ENCODE results near the gene MRPS15. TPM values are rescaled to one million over a fixed set of nuclear protein-coding genes. Genes with fewer than 3 reads are reported as not detected.

Gene MRPS15
- total RNA-seq, result 87.2 and 89.7 TPM in 2 replicates

GRCh38 chr1:36463803-36464604, at the start of gene MRPS15:
Gene MRPS15, minus strand, starts transcription at chr1:36464384. Its CDS starts 109 bp downstream, at chr1:36464275.

DNA sequence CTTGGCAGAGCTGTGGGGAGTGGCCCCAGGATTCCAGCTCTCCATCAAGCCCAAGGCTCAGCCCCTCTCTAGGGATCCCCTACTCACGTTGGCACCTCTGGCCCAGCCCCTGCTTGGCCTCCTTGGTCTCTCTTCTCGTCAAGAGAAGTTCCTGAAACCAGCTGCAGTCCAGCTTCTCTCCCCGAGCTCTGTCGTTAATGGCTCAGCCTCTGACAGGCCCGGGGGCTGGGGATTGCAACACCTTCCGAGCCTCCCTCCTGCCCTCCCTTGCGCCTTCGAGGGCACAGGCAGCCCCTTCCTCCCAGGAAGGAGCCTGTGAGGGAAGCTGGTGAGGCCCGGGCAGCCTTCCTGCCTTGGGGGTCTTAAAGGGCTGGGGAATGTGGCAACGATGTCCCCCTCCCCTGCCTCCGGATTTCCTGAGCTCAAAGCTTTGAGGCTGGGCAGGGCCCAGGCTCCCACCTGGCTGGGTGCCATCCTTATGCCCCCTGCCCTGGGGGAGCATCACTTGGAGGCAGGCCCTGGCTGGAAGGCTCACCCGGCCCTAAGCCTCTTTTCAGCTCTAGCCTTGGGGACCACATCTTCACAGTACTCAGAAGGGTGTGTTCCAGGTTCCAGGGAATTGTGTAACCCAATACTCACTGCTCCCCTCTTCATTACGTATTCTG, 18.7 kb upstream of the MRPS15 start, which contains the start of gene CSF3R:
Gene CSF3R (minus strand): TSS at position 190 of the 665 bp plus-strand sequence. CDS start 3,417 bp downstream, outside the sequence.

DNA sequence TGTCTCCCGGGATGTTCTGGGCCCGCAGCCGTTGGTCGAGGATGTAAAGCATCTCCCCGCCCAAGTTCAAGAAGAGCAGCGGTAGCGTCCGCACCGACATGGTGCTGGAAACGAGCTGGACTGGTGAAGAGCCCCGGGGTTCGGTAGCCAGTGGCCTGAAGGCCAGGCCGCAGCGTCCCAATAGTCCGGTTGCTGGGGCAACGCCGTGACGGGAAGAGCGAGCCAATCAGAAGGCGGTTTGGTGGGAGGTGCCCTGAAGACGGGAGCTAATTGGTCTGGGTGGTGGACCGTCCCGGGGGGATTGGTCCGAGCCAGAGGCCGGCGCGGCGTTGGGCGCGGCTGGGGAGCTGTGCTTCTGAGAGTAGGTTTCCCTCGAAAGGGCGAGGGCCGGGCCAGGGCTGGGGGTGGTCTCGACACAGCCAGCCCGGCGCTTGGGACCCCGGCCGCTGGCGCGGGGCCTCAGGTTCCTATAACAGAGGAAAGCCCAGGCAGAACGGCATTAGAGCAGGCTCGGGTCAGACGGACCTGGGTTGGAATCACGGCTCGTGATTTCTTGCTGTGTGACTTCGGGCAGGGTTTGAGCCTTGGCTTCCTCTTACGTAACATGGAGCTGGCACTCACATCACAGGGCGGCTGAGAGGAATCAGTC, 13.8 kb downstream of the MRPS15 start, which contains the start of gene OSCP1:
Gene OSCP1 (minus strand): TSS at position 182 of the 649 bp plus-strand sequence. CDS start 82 bp downstream, at position 100.

Small RNAs within 50 kb of the gene (small RNA-seq; reads per million reads assigned to genes)
- gene SNORA63C, result 1.4 reads per million, percentile 34 among the genes with 10 or more reads in this experiment

Other genes starting within 250 kb of the MRPS15 start
- 140 and 172 TPM in 2 replicates for gene THRAP3, start 239.9 kb downstream of the MRPS15 start, total RNA-seq
- 2.8 and 3.1 TPM in 2 replicates for gene SH3D21, start 158.0 kb downstream of the MRPS15 start, total RNA-seq
- 75.4 and 94.8 TPM in 2 replicates for gene EVA1B, start 140.7 kb downstream of the MRPS15 start, total RNA-seq
- gene STK40, start 78.5 kb downstream of the MRPS15 start, total RNA-seq, result 20.2 and 22.9 TPM in 2 replicates
- 8.9 and 9.3 TPM in 2 replicates for gene LSM10, start 66.5 kb downstream of the MRPS15 start, total RNA-seq
- 2.7 and 4.4 TPM in 2 replicates for gene OSCP1, start 13.9 kb downstream of the MRPS15 start, total RNA-seq
- gene CSF3R, start 18.5 kb upstream of the MRPS15 start, total RNA-seq, result not detected in 2 replicates